SK-N-SH (cell line): Measurements from ENCODE around the gene CRMP1. TPM values are rescaled to one million over a fixed set of nuclear protein-coding genes. Genes with fewer than 3 reads are reported as not detected.

ENCODE experiments used
- CTCF ChIA-PET: fragments of 300-600, 350-600 bp; formaldehyde crosslinking; extraction: SDS; loops from one replicate; lab custom pipeline; 2021; lab: Yijun Ruan, JAX
- POLR2A ChIA-PET: fragments of 350-600 bp; sonication (Branson Sonifier 250); formaldehyde crosslinking; extraction: SDS; loops from one replicate; lab custom pipeline; 2020; ENCODE audit warnings: antibody characterized with exemption, inconsistent platforms; lab: Yijun Ruan, JAX
- DNase-seq: peaks from one replicate; pipeline ENCODE4 v3.0.0; 2012
- H2AFZ ChIP-seq: fragments of 200-600 bp; sonication (generic); 2 replicates; pipeline ENCODE4 v1.8.1; 2016; ENCODE audit warnings: antibody characterized with exemption, mild to moderate bottlenecking, low read depth
- H3F3A ChIP-seq: fragments of 200-600 bp; sonication (generic); replicated peaks from 2 replicates; pipeline ENCODE3; 2016; ENCODE audit warnings: antibody characterized with exemption, mild to moderate bottlenecking; ENCODE audit not compliant: insufficient read depth
- H3K27ac ChIP-seq, 2 experiments: fragments of 200-500 bp in 1 of 2; fragments of 200-600 bp in 1 of 2; sonication (Bioruptor generic) in 1 of 2; sonication (generic), shearing (Covaris generic) in 1 of 2; 2 replicates each; pipeline versions ENCODE4 v1.5.1 to v1.6.1; 2014 to 2016; ENCODE audit warnings: low read depth in 2 of 2, inconsistent platforms in 1 of 2, low read length in 1 of 2, mild to moderate bottlenecking in 1 of 2, mixed read lengths in 1 of 2
- H3K27me3 ChIP-seq: fragments of 200-600 bp; sonication (generic), shearing (Covaris generic); 2 replicates; pipeline ENCODE4 v1.6.1; 2016; ENCODE audit warnings: mixed run types; ENCODE audit not compliant: insufficient read depth
- H3K36me3 ChIP-seq, 2 experiments: fragments of 200-500 bp in 1 of 2; fragments of 200-600 bp in 1 of 2; sonication (Bioruptor generic) in 1 of 2; sonication (generic) in 1 of 2; replicated peaks in 1 of 2; 2 replicates each; pipeline versions ENCODE3 to v1.5.1; 2014 to 2016; ENCODE audit warnings: low read length in 1 of 2, mild to moderate bottlenecking in 1 of 2; ENCODE audit not compliant: insufficient read depth in 2 of 2, control insufficient read depth in 1 of 2
- H3K4me1 ChIP-seq, 2 experiments: fragments of 200-500 bp in 1 of 2; fragments of 200-600 bp in 1 of 2; sonication (Bioruptor generic) in 1 of 2; sonication (generic), shearing (Covaris generic) in 1 of 2; 2 replicates each; pipeline versions ENCODE4 v1.5.1 to v1.6.1; 2014 to 2016; ENCODE audit warnings: low read depth in 1 of 2, low read length in 1 of 2, mixed run types in 1 of 2; ENCODE audit not compliant: insufficient read depth in 2 of 2, control insufficient read depth in 1 of 2
- H3K4me2 ChIP-seq: fragments of 200-600 bp; sonication (generic), shearing (Covaris generic); 2 replicates; pipeline ENCODE4 v1.6.1; 2017; ENCODE audit warnings: mixed run types
- H3K4me3 ChIP-seq, 2 experiments: fragments of 200-500 bp in 1 of 2; fragments of 200-600 bp in 1 of 2; sonication (Bioruptor generic) in 1 of 2; sonication (generic), shearing (Covaris generic) in 1 of 2; 2 replicates each; pipeline versions ENCODE4 v1.5.1 to v1.8.1; 2014 to 2016; ENCODE audit warnings: low read depth in 2 of 2, inconsistent platforms in 1 of 2, low read length in 1 of 2, mild to moderate bottlenecking in 1 of 2, mixed read lengths in 1 of 2, moderate library complexity in 1 of 2
- H3K79me2 ChIP-seq: fragments of 200-600 bp; sonication (generic); 2 replicates; pipeline ENCODE4 v1.8.1; 2017; ENCODE audit warnings: mild to moderate bottlenecking; ENCODE audit not compliant: insufficient read depth
- H3K9ac ChIP-seq: fragments of 200-600 bp; sonication (generic); 2 replicates; pipeline ENCODE4 v1.6.1; 2017; ENCODE audit warnings: mixed run types
- H3K9me2 ChIP-seq: fragments of 200-600 bp; sonication (generic); 2 replicates; pipeline ENCODE4 v1.6.1; 2017; ENCODE audit warnings: mixed run types
- H3K9me3 ChIP-seq: fragments of 200-600 bp; sonication (generic); 2 replicates; pipeline ENCODE4 v1.6.1; 2017; ENCODE audit warnings: mixed run types, mild to moderate bottlenecking, moderate library complexity
- H4K20me1 ChIP-seq: fragments of 200-600 bp; sonication (generic); 2 replicates; pipeline ENCODE4 v1.6.1; 2017; ENCODE audit warnings: mild to moderate bottlenecking, mixed run types; ENCODE audit not compliant: insufficient read depth
- ELF1 ChIP-seq: IDR thresholded peaks from 2 replicates; pipeline ENCODE4 v1.4.0; 2012
- EZH2phosphoT487 ChIP-seq: fragments of 200-600 bp; sonication (generic); IDR thresholded peaks from 2 replicates; pipeline ENCODE4 v1.6.1; 2017; ENCODE audit warnings: low read depth, mixed run types, mild to moderate bottlenecking, antibody characterized with exemption, moderate library complexity, borderline replicate concordance
- SMC3 ChIP-seq: IDR thresholded peaks from 2 replicates; pipeline ENCODE4 v1.6.1; 2012; ENCODE audit warnings: low read depth, low read length, improper control_type of control experiment
- TAF1 ChIP-seq: IDR thresholded peaks from 2 replicates; pipeline ENCODE4 v1.6.1; 2012; ENCODE audit warnings: low read depth, mild to moderate bottlenecking, low read length, moderate library complexity, borderline replicate concordance
- TCF12 ChIP-seq: IDR thresholded peaks from 2 replicates; pipeline ENCODE4 v1.4.0; 2012
- TEAD4 ChIP-seq: IDR thresholded peaks from 2 replicates; pipeline ENCODE4 v1.4.0; 2012; ENCODE audit warnings: mild to moderate bottlenecking, borderline replicate concordance; ENCODE audit not compliant: insufficient read depth
- ZBTB33 ChIP-seq: IDR thresholded peaks from 2 replicates; pipeline ENCODE4 v1.4.0; 2012; ENCODE audit warnings: low read depth, borderline replicate concordance
- WGBS: methylation state at CpG from one replicate; pipeline ENCODE4 v1.1.6; 2017; ENCODE audit warnings: low lambda C conversion rate; 5-methylcytosine and 5-hydroxymethylcytosine counted together
- polyA plus RNA-seq, 3 experiments: library from polyadenylated mRNA; depleted of rRNA; stranded (reverse); fragments of >200 nt; gene quantifications; 2 replicates each; pipeline ENCODE4 v1.2.3, GENCODE V29; 2012
- TF ChIP-seq, protein P1 (sequence below): IDR thresholded peaks from 2 replicates; pipeline ENCODE4 v1.6.1; 2012; ENCODE audit warnings: mild to moderate bottlenecking, low read depth, low read length, moderate library complexity

Gene CRMP1
- polyA plus RNA-seq, 1 of the 3 experiments (the other 2 are of a cell fraction), result 3.4 TPM

DNA sequence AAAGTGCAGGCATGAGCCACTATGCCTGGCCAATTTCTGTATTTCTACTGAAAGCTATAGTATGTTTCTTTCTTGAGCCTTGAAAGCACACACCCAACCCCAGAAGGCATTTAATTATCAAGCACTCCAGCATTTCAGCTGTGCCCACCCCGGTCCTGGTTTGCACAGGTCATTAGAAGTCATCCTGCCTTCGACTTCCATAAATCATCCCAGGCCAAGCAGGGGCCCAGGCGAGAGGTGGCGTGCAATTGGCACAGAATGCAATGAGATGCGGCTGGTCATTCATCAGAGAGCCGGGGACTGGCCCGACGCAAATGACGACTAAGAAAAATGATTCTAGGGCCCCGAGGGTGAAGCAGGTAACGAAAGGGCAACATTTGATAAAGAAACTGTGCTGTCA, 24.8 kb upstream of the CRMP1 start:
- CTCF ChIA-PET, result interaction anchor here (1.1 kb wide), 1 partner anchor 333 kb away, joined by 4 read pairs; no protein-coding TSS in a partner anchor
- no peak for DNase-seq
- no peak overlapping the region for H2AFZ ChIP-seq
- POLR2A ChIA-PET, result interaction anchor here (0.8 kb wide), 1 partner anchor 38 kb away, joined by 4 read pairs; no protein-coding TSS in a partner anchor
- H3K9ac ChIP-seq, result no peak overlapping the region
- H3K36me3 ChIP-seq, result no peaks in the 10 kb centered on the region
- no peak overlapping the region for H3K27ac ChIP-seq
- H3K27me3 ChIP-seq, result no peaks in the 10 kb centered on the region
- no peaks in the 10 kb centered on the region for H4K20me1 ChIP-seq
- WGBS, result 50% methylated on average over 11 of the region's 11 CpGs
- no peaks in the 10 kb centered on the region for H3F3A ChIP-seq
- TF ChIP-seq EZH2phosphoT487, result no peak
- TF ChIP-seq, protein P1, sequence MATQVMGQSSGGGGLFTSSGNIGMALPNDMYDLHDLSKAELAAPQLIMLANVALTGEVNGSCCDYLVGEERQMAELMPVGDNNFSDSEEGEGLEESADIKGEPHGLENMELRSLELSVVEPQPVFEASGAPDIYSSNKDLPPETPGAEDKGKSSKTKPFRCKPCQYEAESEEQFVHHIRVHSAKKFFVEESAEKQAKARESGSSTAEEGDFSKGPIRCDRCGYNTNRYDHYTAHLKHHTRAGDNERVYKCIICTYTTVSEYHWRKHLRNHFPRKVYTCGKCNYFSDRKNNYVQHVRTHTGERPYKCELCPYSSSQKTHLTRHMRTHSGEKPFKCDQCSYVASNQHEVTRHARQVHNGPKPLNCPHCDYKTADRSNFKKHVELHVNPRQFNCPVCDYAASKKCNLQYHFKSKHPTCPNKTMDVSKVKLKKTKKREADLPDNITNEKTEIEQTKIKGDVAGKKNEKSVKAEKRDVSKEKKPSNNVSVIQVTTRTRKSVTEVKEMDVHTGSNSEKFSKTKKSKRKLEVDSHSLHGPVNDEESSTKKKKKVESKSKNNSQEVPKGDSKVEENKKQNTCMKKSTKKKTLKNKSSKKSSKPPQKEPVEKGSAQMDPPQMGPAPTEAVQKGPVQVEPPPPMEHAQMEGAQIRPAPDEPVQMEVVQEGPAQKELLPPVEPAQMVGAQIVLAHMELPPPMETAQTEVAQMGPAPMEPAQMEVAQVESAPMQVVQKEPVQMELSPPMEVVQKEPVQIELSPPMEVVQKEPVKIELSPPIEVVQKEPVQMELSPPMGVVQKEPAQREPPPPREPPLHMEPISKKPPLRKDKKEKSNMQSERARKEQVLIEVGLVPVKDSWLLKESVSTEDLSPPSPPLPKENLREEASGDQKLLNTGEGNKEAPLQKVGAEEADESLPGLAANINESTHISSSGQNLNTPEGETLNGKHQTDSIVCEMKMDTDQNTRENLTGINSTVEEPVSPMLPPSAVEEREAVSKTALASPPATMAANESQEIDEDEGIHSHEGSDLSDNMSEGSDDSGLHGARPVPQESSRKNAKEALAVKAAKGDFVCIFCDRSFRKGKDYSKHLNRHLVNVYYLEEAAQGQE, result no peak
- no peak for TF ChIP-seq SMC3
- H3K4me2 ChIP-seq, result no peak overlapping the region
- no peak overlapping the region for H3K4me3 ChIP-seq
- peaks cover 0 to 5% of the 10 kb centered on the region in 2 experiments; a peak in 1 of 4 replicates for H3K4me1 ChIP-seq
- no peaks in the 10 kb centered on the region for H3K9me2 ChIP-seq
- no peaks in the 10 kb centered on the region for H3K79me2 ChIP-seq
- H3K9me3 ChIP-seq, result no peaks in the 10 kb centered on the region

- peaks cover 0 to 8% of the 10 kb centered on the region in 2 experiments; a peak in 1 of 4 replicates for H3K4me1 ChIP-seq
- H3K27ac ChIP-seq, result no peak overlapping the region
- no peak for DNase-seq
- no peak overlapping the region for H3K9ac ChIP-seq
- no peak overlapping the region for H3K4me2 ChIP-seq
- H3K9me2 ChIP-seq, result no peaks in the 10 kb centered on the region
- H3K4me3 ChIP-seq, result no peak overlapping the region
- CTCF ChIA-PET, result interaction anchor here (0.7 kb wide), 1 partner anchor 1025 kb away, joined by 3 read pairs; no protein-coding TSS in a partner anchor
- H3F3A ChIP-seq, result no peaks in the 10 kb centered on the region
- no peaks in the 10 kb centered on the region for H3K9me3 ChIP-seq
- no peaks in the 10 kb centered on the region for H3K27me3 ChIP-seq
- no peaks in the 10 kb centered on the region for H4K20me1 ChIP-seq
- no peak overlapping the region for H2AFZ ChIP-seq
- no peaks in the 10 kb centered on the region for H3K79me2 ChIP-seq
- WGBS, result 33% methylated on average over 3 of the region's 3 CpGs
- POLR2A ChIA-PET, result no interaction called here
- H3K36me3 ChIP-seq, result no peaks in the 10 kb centered on the region
- TF ChIP-seq EZH2phosphoT487 (no peak), TEAD4 (no peak), ZBTB33 (no peak), ELF1 (no peak), TCF12 (no peak), TAF1 (no peak)
Measured at GRCh38 chr4:5916229-5916628, 23.3 kb upstream of the CRMP1 start.
